SH-SY5Y (cell line): ENCODE results near the gene ZNF804B.

ENCODE experiments used
- GATA2 ChIP-seq: IDR thresholded peaks from 2 replicates; pipeline ENCODE4 v1.6.1; 2011; ENCODE audit warnings: mild to moderate bottlenecking, low read depth, low read length
- GATA3 ChIP-seq: IDR thresholded peaks from 2 replicates; pipeline ENCODE4 v1.6.1; 2011; ENCODE audit warnings: low read depth, mild to moderate bottlenecking, low read length, moderate library complexity

GRCh38 chr7:88806280-88807037, 47.0 kb downstream of the ZNF804B start:
- TF ChIP-seq GATA3 (no peak), GATA2 (no peak)
